AG10803 (cell line): ENCODE data around the gene GJA1.
"Not testable (repeated sequence)": the region's sequence is repeated elsewhere in the genome, so short reads cannot be mapped to it uniquely, and the experiment has no call there.

ENCODE experiments used
- DNase-seq: peaks from one replicate; pipeline ENCODE4 v3.0.0; 2010; ENCODE audit warnings: low read depth
- H3K4me3 ChIP-seq: 2 replicates; pipeline ENCODE4 v1.5.1; 2011; ENCODE audit warnings: mild to moderate bottlenecking, low read length, control low read depth
- TF ChIP-seq, protein P1 (sequence below): conservative IDR thresholded peaks from 2 replicates; pipeline ENCODE4 v1.5.1; 2011; ENCODE audit warnings: mild to moderate bottlenecking, low read length, control low read depth, inconsistent platforms

GJA1 gene

DNA sequence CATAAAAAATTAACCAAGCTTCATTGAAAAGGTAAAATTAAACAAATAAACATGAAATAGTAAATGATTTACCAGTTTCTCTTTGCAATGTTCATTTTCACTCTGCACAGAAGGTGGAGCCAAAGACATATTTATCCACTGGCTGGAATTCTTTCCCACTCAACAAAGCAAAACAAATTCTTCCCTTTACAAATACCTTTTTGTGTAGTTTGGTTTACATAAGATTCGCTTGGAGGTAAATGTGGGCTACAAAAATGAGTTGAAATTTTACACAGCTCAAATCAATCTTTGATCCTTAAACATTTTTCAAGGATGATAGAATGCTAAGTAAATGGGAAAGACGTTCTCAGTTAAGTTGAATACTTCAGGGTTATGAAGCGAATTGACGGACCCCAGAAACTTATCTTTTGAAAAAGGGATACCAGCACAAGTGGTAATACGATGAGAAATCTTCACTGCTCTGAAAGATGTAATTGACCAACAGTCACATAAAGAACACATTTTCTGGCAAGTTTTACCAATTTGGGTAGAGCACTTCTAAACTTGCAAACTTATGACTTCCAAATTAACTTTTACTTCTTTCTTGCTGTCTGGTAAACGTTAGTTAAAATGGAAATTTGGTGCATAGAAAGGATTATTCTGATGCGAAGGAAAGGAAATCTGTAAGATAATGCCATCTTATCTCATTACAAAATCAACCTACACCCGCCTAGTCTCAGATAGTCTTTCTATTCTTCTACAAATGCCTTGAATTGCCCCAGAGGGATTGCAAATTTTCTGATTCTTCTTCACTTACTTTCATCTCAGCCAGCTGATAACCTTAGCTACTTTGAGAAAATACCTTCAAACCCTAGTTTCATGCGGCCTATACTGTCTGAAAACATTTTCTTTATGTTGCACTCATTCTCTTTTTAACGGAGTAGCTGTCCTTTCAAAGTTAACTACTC lies 4.7 kb upstream of the GJA1 start:
- H3K4me3 ChIP-seq, result no peak overlapping the region
- peak; percentile 51 for DNase-seq
- TF ChIP-seq, protein P1, sequence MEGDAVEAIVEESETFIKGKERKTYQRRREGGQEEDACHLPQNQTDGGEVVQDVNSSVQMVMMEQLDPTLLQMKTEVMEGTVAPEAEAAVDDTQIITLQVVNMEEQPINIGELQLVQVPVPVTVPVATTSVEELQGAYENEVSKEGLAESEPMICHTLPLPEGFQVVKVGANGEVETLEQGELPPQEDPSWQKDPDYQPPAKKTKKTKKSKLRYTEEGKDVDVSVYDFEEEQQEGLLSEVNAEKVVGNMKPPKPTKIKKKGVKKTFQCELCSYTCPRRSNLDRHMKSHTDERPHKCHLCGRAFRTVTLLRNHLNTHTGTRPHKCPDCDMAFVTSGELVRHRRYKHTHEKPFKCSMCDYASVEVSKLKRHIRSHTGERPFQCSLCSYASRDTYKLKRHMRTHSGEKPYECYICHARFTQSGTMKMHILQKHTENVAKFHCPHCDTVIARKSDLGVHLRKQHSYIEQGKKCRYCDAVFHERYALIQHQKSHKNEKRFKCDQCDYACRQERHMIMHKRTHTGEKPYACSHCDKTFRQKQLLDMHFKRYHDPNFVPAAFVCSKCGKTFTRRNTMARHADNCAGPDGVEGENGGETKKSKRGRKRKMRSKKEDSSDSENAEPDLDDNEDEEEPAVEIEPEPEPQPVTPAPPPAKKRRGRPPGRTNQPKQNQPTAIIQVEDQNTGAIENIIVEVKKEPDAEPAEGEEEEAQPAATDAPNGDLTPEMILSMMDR, result peak; percentile 82

DNA sequence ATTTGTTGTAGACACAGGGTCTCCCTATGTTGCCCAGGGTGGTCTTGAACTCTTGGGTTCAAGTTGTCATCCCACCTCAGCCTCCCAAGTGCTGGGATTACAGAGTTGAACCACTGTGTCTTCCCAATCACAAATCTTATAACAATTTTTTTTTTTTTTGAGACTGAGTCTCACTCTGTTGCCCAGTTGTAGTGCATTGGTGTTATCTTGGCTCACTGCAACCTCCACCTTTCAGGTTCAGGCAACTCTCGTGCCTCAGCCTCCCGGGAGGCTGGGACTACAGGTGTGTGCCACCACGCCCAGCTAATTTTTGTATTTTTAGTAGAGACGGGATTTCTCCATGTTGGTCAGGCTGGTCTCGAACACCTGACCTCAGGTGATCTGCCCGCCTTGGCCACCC lies 3.7 kb upstream of the GJA1 start:
- DNase-seq, H3K4me3 ChIP-seq: not testable (repeated sequence)

DNA sequence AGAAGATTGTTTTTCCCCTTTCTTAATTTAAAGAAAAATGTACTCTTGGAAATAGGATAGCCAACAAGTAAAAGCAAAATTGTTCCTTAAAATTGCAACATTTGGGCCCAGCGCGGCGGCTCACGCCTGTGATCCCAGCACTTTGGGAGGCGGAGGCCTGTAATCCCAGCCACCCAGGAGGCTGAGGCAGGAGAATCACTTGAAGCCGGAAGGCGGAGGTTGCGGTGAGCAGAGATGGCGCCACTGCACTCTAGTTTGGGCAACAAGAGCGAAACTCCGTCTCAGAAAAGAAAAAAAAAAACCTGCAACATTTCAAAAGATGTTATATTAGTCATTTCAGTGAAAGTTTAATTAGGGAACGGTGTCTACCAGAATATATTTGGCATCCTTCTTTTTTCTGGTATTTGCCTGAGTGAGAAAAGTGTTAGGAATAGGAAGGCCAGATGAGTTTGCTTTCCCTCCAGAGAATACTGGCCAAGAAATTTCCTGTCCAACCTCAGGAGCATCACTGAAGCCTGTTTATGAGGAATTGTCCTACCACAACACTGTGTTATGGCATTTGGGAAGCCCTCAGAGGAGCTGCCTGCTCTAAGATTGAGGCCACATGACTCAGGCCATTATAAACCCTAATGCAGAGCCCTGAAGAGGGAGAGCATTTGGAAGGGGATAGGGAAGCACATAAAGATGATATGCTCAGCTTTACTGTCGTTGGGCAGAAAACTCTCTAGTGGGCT lies 1.2 kb upstream of the GJA1 start:
- TF ChIP-seq, protein P1, result no peak
- DNase-seq, result peak; percentile 72
- H3K4me3 ChIP-seq, result no peak overlapping the region

DNA sequence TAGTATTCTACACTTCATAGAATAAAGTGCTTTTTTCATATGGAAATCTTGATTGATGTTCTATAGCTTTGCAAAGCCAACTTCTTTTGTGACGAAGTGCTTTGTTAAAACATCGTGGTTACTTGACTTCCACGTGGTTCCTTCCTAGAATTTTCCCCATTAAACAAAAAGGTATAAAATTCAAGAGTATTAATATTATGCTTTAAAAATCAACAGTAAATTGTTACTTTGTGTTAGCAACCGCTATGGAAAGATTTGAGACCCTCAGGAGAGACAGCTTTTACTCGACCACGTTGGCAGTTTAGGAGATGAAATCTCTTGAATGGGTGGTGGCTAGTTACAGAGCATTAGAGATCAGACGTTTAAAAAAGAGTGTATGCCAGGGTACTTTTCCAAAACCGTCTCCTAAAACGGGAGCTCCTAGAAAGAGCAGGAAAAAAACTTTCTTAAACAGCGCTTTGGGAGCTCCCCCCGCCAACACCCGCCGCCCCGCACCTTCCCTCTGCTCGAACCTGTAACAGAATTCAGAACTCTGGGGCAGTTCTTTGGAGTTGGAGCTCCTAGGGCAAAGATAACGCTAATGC lies 920 bp downstream of the GJA1 start:
- peak overlapping the region; percentile 86 for H3K4me3 ChIP-seq
- TF ChIP-seq, protein P1, result no peak
- DNase-seq, result no peak

DNA sequence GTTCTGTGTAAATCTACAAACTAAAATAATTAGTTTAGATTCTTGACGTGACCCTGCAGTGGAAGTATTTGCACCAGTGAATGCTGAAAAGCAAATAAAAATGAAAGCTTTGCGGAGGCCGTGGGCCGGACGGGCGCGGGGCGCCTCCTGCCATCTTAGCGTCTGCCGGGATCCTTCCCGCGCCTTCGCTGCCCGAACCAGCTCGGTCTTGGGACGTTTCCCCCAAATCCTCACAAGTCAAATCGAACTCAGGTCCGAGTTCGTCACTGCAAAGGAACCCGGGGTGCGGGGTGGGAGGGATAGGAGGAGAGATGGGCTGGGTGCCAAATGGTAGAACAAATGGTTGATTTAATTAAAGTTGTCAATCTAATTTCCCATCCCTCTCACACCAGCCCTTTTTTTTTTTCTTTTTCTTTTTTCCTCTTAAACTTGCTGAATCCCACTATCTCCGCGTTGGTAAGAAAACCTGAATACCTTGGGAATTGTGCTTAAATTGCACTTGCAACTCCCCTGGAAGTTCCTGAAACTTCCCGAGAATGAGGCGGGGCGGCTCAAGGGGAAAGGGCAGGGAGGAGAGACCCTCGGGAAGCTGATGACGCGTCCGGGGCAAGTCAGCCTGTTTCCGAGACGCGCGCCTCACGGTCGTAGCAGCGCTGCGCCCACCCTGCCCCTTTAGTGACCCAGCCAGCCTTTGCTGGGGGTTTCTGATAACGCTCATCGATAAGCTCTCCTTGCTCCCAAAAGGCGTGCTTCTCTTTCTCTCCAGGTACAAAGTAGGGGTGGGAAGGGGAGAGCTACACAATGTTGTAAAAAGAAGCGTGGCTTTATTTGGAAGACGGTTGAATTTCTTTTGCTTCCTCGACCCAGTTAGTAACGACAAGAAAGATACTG lies 1.8 kb downstream of the GJA1 start:
- peak overlapping the region; percentile 86 for H3K4me3 ChIP-seq
- peak; percentile 50 for DNase-seq

DNA sequence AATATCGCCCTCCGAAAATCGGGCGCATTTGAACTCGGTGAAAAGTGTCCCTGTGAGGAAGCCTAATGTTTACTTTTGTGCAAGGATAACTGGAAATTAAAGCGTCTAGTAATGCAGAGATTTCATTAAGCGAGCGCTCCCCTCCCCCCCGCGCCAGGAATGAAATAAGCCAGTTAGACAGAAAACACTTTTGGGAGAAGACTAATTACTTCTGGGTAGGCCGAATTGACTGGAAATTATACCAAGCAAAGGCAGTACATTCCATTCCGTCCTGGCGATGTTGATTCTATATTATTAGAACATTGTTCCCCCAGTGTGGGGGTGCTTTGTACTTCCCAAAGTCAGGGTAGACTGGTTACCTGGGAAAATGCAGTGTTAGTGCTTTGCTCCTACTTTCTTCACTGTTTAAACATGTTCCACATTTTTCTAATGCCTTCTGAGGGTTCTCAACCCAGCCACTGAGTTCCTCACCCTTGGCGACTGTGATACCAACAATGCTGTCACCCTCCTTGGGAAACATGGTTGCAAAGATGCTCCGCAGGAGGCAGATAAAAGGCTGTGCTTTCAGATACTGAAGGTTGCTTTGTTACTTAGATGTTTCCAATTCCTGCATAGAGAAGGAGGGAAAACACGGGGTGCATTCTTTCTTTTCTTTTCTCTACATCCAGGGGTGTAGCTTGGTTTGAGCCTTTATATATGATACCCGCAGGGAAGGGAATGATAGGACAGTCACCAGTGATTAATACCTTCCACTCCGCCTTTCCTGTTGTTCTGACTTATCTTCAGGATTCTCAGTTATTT lies 2.6 kb downstream of the GJA1 start:
- peak overlapping the region; percentile 86 for H3K4me3 ChIP-seq
- peak; percentile 42 for DNase-seq
- TF ChIP-seq, protein P1, result no peak

More for the DNA sequence above, 1.8 kb downstream of the GJA1 start:
- TF ChIP-seq, protein P1, result no peak
